Suprapubic skin (tissue), 4 donors: ENCODE data around the gene PIEZO1. TPM values are rescaled to one million over a fixed set of nuclear protein-coding genes. Genes with fewer than 3 reads are reported as not detected.

Experiments used
- DNase-seq, 2 donors: peaks; one replicate each; pipeline ENCODE4 v3.0.0-alpha.2; 2019; ENCODE audit warnings: low spot score in 2 of 2
- H3K27ac ChIP-seq: fragments of 200-600 bp; sonication (generic); one replicate; pipeline ENCODE4 v1.5.1; 2019
- H3K27me3 ChIP-seq: fragments of 200-600 bp; sonication (generic); one replicate; pipeline ENCODE4 v1.5.1; 2019
- H3K36me3 ChIP-seq: fragments of 200-600 bp; sonication (generic); one replicate; pipeline ENCODE4 v1.5.1; 2019
- H3K4me1 ChIP-seq: fragments of 200-600 bp; sonication (generic); one replicate; pipeline ENCODE4 v1.5.1; 2019
- H3K4me3 ChIP-seq: fragments of 200-600 bp; sonication (generic); one replicate; pipeline ENCODE4 v1.5.1; 2019; ENCODE audit warnings: mild to moderate bottlenecking
- H3K9me3 ChIP-seq: fragments of 200-600 bp; sonication (generic); one replicate; pipeline ENCODE4 v1.5.1; 2019
- EP300 ChIP-seq: sonication (generic); formaldehyde crosslinking; IDR thresholded peaks from one replicate; pipeline ENCODE4 v1.6.1; 2017; ENCODE audit warnings: antibody characterized with exemption
- POLR2A ChIP-seq, 2 donors: fragments of 450-650 bp; IDR thresholded peaks; one replicate each; pipeline ENCODE4 v1.6.1; 2017; ENCODE audit warnings: antibody characterized with exemption in 2 of 2, mild to moderate bottlenecking in 2 of 2, moderate library complexity in 2 of 2
- POLR2AphosphoS5 ChIP-seq, 3 donors: sonication (generic); formaldehyde crosslinking; IDR thresholded peaks; one replicate each; pipeline ENCODE4 v1.6.1; 2017; ENCODE audit warnings: antibody characterized with exemption in 3 of 3
- WGBS: methylation state at CpG from one replicate; pipeline ENCODE4 v1.1.5; 2018; 5-methylcytosine and 5-hydroxymethylcytosine counted together
- total RNA-seq, 4 donors: library from RNA; depleted of rRNA; stranded (reverse); fragments of >200 nt; gene quantifications; one replicate each; pipeline ENCODE4 v1.1.0, GENCODE V29; 2016
- TF ChIP-seq, protein P1 (sequence below), 2 donors: fragments of 200-600 bp in 1 of 2; fragments of 450-650 bp in 1 of 2; sonication (generic) in 1 of 2; IDR thresholded peaks; one replicate each; pipeline ENCODE4 v1.5.1; 2016 to 2019; ENCODE audit warnings: antibody characterized with exemption in 2 of 2, mild to moderate bottlenecking in 1 of 2, moderate library complexity in 1 of 2

PIEZO1 gene
- total RNA-seq, 4 donors from 2014 or later = 185 to 269 (median 224) TPM

GRCh38 chr16:88779406-88780141 is 5.4 kb downstream of the PIEZO1 start:
- H3K4me1 ChIP-seq = peaks cover 79% of the 10 kb centered on the region
- TF ChIP-seq EP300 = no peak
- TF ChIP-seq POLR2AphosphoS5 (IDR thresholded peaks at IDR 0.05) = no peak
- TF ChIP-seq POLR2A (IDR thresholded peaks at IDR 0.05) = no peak
- TF ChIP-seq, protein P1, sequence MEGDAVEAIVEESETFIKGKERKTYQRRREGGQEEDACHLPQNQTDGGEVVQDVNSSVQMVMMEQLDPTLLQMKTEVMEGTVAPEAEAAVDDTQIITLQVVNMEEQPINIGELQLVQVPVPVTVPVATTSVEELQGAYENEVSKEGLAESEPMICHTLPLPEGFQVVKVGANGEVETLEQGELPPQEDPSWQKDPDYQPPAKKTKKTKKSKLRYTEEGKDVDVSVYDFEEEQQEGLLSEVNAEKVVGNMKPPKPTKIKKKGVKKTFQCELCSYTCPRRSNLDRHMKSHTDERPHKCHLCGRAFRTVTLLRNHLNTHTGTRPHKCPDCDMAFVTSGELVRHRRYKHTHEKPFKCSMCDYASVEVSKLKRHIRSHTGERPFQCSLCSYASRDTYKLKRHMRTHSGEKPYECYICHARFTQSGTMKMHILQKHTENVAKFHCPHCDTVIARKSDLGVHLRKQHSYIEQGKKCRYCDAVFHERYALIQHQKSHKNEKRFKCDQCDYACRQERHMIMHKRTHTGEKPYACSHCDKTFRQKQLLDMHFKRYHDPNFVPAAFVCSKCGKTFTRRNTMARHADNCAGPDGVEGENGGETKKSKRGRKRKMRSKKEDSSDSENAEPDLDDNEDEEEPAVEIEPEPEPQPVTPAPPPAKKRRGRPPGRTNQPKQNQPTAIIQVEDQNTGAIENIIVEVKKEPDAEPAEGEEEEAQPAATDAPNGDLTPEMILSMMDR (IDR thresholded peaks at IDR 0.05) = no peak
- DNase-seq = no peak
- WGBS = 17% methylated on average over 1 of the region's 34 CpGs
- no peaks in the 10 kb centered on the region for H3K9me3 ChIP-seq
- no peak overlapping the region for H3K4me3 ChIP-seq
- H3K27ac ChIP-seq = no peak overlapping the region
- no peaks in the 10 kb centered on the region for H3K27me3 ChIP-seq
- H3K36me3 ChIP-seq = peaks cover 3% of the 10 kb centered on the region

DNA sequence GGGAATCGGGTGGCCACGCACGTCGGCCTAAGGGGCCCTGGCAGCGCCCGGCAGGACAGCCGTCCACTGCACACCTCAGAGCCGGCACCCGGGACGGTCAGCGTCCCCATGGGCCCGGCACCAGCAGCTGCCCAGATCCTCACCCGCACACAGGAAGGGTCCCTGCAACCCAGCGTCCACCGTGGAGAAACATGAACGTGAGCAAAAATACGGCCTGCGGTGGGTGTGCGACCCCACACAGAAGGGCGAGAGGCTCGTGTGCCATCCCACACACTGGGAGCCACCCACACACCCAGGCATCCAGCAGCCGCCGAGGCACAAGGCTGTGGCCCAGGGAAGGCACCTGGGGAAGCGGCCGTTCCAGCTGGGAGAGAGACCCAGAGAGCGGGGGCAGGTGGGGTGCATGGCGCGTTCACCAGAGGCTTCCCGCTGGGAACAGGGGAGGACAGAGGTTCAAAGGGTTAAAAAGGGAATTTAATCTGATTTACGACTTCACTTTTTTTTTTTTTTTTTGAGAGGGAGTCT is 6.4 kb downstream of the PIEZO1 start:
- Histone ChIP-seq H3K4me3 (no peak overlapping the region), H3K27me3 (no peaks in the 10 kb centered on the region), H3K36me3 (peaks cover 3% of the 10 kb centered on the region), H3K9me3 (no peaks in the 10 kb centered on the region), H3K4me1 (peaks cover 79% of the 10 kb centered on the region), H3K27ac (no peak overlapping the region)
- DNase-seq = no peak
- WGBS = 90% methylated on average over 13 of the region's 30 CpGs
- TF ChIP-seq POLR2A (IDR thresholded peaks at IDR 0.05) (no peak), EP300 (no peak), POLR2AphosphoS5 (IDR thresholded peaks at IDR 0.05) (no peak)
- TF ChIP-seq, protein P1 (IDR thresholded peaks at IDR 0.05) = no peak

DNA sequence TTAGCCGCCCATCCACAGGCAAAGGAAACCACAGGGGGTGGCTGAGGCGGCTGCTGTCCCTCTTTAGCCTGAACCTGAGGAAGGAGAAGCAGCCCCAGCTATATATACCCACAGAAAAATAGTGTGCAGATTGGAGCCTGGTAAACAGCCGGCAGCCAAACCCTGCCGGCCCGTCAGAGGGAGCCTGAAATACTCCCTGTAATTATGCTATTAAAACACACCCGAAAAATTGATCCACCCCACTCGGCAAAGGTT is 6.8 kb downstream of the PIEZO1 start:
- Histone ChIP-seq H3K27me3 (no peaks in the 10 kb centered on the region), H3K36me3 (peaks cover 3% of the 10 kb centered on the region), H3K27ac (no peak overlapping the region), H3K4me3 (no peak overlapping the region), H3K9me3 (no peaks in the 10 kb centered on the region), H3K4me1 (peaks cover 79% of the 10 kb centered on the region)
- 59% methylated on average over 7 of the region's 7 CpGs for WGBS
- DNase-seq = no peak
- no peak for TF ChIP-seq POLR2A (IDR thresholded peaks at IDR 0.05)
- no peak for TF ChIP-seq POLR2AphosphoS5 (IDR thresholded peaks at IDR 0.05)
- TF ChIP-seq EP300 = no peak
- TF ChIP-seq, protein P1 (IDR thresholded peaks at IDR 0.05) = no peak

DNA sequence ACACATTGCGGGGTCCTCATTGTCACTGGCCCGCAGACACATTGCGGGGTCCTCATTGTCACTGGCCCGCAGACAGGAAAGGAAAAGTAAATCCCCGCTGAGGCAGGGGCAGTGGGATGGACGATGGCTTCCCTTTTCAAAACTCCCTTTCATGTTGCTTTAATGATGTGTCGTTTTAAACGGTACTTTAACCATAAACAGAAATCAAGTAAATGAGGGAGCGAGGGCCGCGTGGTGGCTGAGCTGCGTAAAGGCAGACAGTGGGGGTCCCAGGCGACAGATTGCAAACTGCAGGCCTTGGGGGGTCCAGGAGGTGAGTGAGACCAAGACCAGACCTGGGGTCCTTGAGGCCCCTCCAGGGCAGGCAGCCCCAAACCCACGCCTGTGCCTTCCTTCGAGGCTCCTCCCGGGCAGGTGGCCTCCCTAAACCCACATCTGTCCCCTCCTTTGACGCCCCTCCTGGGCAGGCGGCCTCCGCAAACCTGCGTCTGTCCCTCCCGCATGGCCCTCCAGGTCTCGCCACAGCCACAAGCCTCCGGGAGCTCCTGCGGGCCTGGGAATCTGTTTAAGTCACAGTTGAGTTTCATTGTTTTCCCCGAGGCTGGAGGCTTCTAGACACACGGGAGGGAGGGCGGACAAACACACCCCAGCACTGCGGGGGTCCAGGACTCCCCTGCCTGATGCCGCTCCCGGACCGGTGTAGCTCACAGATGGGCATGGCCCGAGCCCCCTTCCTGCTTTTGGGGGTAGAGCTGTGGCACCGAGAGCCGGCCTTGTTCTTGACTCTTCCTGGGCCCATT is 7.3 kb downstream of the PIEZO1 start:
- DNase-seq = no peak
- no peak overlapping the region for H3K27ac ChIP-seq
- TF ChIP-seq EP300 (no peak), POLR2A (IDR thresholded peaks at IDR 0.05) (no peak), POLR2AphosphoS5 (IDR thresholded peaks at IDR 0.05) (no peak)
- TF ChIP-seq, protein P1 (IDR thresholded peaks at IDR 0.05) = no peak
- no peak overlapping the region for H3K4me3 ChIP-seq
- 86% methylated on average over 31 of the region's 34 CpGs for WGBS
- peaks cover 3% of the 10 kb centered on the region for H3K36me3 ChIP-seq
- H3K9me3 ChIP-seq = no peaks in the 10 kb centered on the region
- H3K4me1 ChIP-seq = peaks cover 79% of the 10 kb centered on the region
- H3K27me3 ChIP-seq = no peaks in the 10 kb centered on the region

DNA sequence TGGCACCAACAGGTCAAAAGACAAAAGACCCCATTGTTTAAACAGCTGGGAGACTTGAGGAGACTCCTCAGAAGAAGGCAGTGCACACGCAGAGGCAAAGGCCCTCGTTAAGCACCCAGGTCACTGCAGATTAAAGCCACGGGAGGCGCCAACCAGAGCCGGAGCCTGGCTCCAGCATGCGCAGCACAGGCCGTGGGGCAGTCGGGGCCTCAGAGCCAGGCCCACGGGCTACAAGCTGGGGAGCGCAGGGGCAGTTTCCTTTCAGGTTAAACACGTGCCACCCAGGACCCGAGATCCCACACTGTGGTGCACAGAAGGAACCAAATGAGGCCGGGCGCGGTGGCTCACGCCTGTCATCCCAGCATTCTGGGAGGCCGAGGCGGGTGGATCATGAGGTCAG is 9.2 kb downstream of the PIEZO1 start:
- no peaks in the 10 kb centered on the region for H3K27me3 ChIP-seq
- H3K9me3 ChIP-seq = no peaks in the 10 kb centered on the region
- 88% methylated on average over 8 of the region's 18 CpGs for WGBS
- H3K36me3 ChIP-seq = peaks cover 3% of the 10 kb centered on the region
- peaks cover 79% of the 10 kb centered on the region for H3K4me1 ChIP-seq
- no peak overlapping the region for H3K4me3 ChIP-seq
- H3K27ac ChIP-seq = no peak overlapping the region
- TF ChIP-seq, protein P1 (IDR thresholded peaks at IDR 0.05) = no peak
- no peak for TF ChIP-seq EP300
- TF ChIP-seq POLR2AphosphoS5 (IDR thresholded peaks at IDR 0.05) = no peak
- TF ChIP-seq POLR2A (IDR thresholded peaks at IDR 0.05) = no peak
- DNase-seq = no peak
